ENCODE data around the gene RAB3GAP1. TPM values are rescaled to one million over a fixed set of nuclear protein-coding genes. Genes with fewer than 3 reads are reported as not detected.

The RAB3GAP1 gene
- total RNA-seq, 1 experiment from 2014 or later: 36.8 TPM

DNA sequence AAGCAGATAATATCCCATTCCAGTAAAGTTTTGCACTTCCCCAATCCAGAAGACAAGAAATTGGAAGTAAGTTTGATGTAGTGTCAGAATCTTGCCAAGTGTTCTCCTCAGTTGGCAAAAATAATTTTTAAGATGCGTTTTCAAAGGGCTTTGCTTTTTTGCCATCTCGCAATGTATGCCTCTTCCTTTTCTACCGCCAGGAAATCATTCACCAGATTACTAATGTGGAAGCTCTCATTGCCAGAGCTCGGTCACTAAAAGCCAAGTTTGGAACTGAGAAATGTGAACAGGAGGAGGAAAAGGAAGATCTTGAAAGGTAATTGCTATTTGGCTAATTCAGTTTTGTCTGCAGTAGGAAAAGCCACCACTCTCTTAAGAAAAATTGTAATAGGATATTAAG lies 110.7 kb downstream of the RAB3GAP1 start:
- Histone ChIP-seq H2AFZ (no peak overlapping the region), H3K9me2 (ENCODE audit: insufficient read depth) (no peaks in the 10 kb centered on the region), H3K79me2 (ENCODE audit: low read depth) (no peaks in the 10 kb centered on the region), H3K4me3 (no peak overlapping the region), H3K36me3 (ENCODE audit: low read depth) (peaks cover 17% of the 10 kb centered on the region), H3K27ac (no peak overlapping the region), H3K4me1 (replicated peaks; ENCODE audit: insufficient read depth) (peaks cover 10% of the 10 kb centered on the region), H4K20me1 (ENCODE audit: insufficient read depth) (peaks cover 3% of the 10 kb centered on the region; the same call in 1 of the 2 replicates), H3K4me2 (no peak overlapping the region), H3K27me3 (ENCODE audit: insufficient read depth, low read depth) (no peaks in the 10 kb centered on the region), H3F3A (ENCODE audit: insufficient read depth, low read depth) (peaks cover 30% of the 10 kb centered on the region; the same call in 1 of the 2 replicates), H3K9me3 (ENCODE audit: insufficient read depth, low read depth) (no peaks in the 10 kb centered on the region)
- ChIA-PET CTCF (no interaction called here), POLR2A (ENCODE audit: unreplicated experiment) (no interaction called here)
- BruUV-seq (replicated peaks): no TSS peak
- TF ChIP-seq EZH2 (IDR thresholded peaks at IDR 0.05; ENCODE audit: low read depth) (no peak), CTCF (conservative IDR thresholded peaks at IDR 0.05) (no peak)
- no peak for DNase-seq
- intact Hi-C loops (cut with micrococcal nuclease; ENCODE audit: unreplicated experiment): no loop called here

DNA sequence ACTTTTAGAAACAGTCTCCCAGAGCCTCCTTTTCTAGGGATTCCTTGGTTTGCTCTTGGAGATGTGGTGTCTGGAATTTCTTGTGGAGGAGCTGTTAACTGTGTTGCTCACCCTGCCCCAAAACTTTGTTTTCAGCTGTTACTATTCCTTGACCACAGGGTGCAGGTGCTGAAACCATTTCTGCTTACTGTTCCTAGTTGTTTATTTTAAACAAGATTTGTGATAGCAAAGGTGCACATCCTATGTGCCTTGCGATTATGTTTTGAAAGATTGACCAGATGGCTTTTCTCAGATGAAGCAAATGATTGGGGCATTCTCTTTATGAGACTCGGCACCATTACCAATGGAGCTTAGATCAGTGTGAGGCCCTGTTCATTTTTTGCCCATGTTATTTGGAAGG lies 111.2 kb downstream of the RAB3GAP1 start:
- ChIA-PET CTCF (no interaction called here), POLR2A (ENCODE audit: unreplicated experiment) (no interaction called here)
- intact Hi-C loops (cut with micrococcal nuclease; ENCODE audit: unreplicated experiment): no loop called here
- peaks cover 3% of the 10 kb centered on the region; the same call in 1 of the 2 replicates for H4K20me1 ChIP-seq (ENCODE audit: insufficient read depth)
- no peaks in the 10 kb centered on the region for H3K79me2 ChIP-seq (ENCODE audit: low read depth)
- H3K27me3 ChIP-seq (ENCODE audit: insufficient read depth, low read depth): no peaks in the 10 kb centered on the region
- no peak overlapping the region for H3K27ac ChIP-seq
- H3F3A ChIP-seq (ENCODE audit: insufficient read depth, low read depth): peaks cover 24% of the 10 kb centered on the region; the same call in 1 of the 2 replicates
- no peak overlapping the region for H3K4me2 ChIP-seq
- H3K9me2 ChIP-seq (ENCODE audit: insufficient read depth): no peaks in the 10 kb centered on the region
- TF ChIP-seq CTCF (conservative IDR thresholded peaks at IDR 0.05) (no peak), EZH2 (IDR thresholded peaks at IDR 0.05; ENCODE audit: low read depth) (no peak)
- H3K4me3 ChIP-seq: no peak overlapping the region
- H3K4me1 ChIP-seq (replicated peaks; ENCODE audit: insufficient read depth): peaks cover 10% of the 10 kb centered on the region
- H3K9me3 ChIP-seq (ENCODE audit: insufficient read depth, low read depth): no peaks in the 10 kb centered on the region
- H2AFZ ChIP-seq: no peak overlapping the region
- BruUV-seq (replicated peaks): no TSS peak
- no peak for DNase-seq
- H3K36me3 ChIP-seq (ENCODE audit: low read depth): peaks cover 17% of the 10 kb centered on the region

- DNase-seq: no peak
- Histone ChIP-seq H3K27ac (peak overlapping the region; percentile 46; the same call in 1 of the 2 replicates), H3K4me2 (no peak overlapping the region), H3K9me3 (ENCODE audit: insufficient read depth, low read depth) (no peaks in the 10 kb centered on the region), H3K4me3 (no peak overlapping the region), H3K4me1 (replicated peaks; ENCODE audit: insufficient read depth) (peaks cover 10% of the 10 kb centered on the region), H3K79me2 (ENCODE audit: low read depth) (no peaks in the 10 kb centered on the region), H2AFZ (no peak overlapping the region), H3K9me2 (ENCODE audit: insufficient read depth) (no peaks in the 10 kb centered on the region), H3K27me3 (ENCODE audit: insufficient read depth, low read depth) (no peaks in the 10 kb centered on the region), H3F3A (ENCODE audit: insufficient read depth, low read depth) (peaks cover 23% of the 10 kb centered on the region; the same call in 1 of the 2 replicates), H4K20me1 (ENCODE audit: insufficient read depth) (peaks cover 3% of the 10 kb centered on the region; the same call in 1 of the 2 replicates), H3K36me3 (ENCODE audit: low read depth) (peaks cover 17% of the 10 kb centered on the region)
- ChIA-PET POLR2A (ENCODE audit: unreplicated experiment) (no interaction called here), CTCF (no interaction called here)
- BruUV-seq (replicated peaks): no TSS peak
- TF ChIP-seq CTCF (conservative IDR thresholded peaks at IDR 0.05) (no peak), EZH2 (IDR thresholded peaks at IDR 0.05; ENCODE audit: low read depth) (no peak)
- intact Hi-C loops (cut with micrococcal nuclease; ENCODE audit: unreplicated experiment): no loop called here
Measured at GRCh38 chr2:135163901-135164300, 111.8 kb downstream of the RAB3GAP1 start.
